ENCODE measurements around the gene CYLD. TPM values are rescaled to one million over a fixed set of nuclear protein-coding genes. Genes with fewer than 3 reads are reported as not detected.

CYLD gene
- polyA plus RNA-seq, 10 donors = 18.9 to 34.2 (median 27.8) TPM

- no peak for DNase-seq
Measured at GRCh38 chr16:50778284-50779163, 36.6 kb downstream of the CYLD start.

GRCh38 chr16:50781043-50781442 is 39.2 kb downstream of the CYLD start:
- no peak for DNase-seq

GRCh38 chr16:50781518-50781917 is 39.6 kb downstream of the CYLD start:
- no peak for DNase-seq

- DNase-seq = no peak
Measured at GRCh38 chr16:50789757-50790156, 47.9 kb downstream of the CYLD start.

- no peak for DNase-seq
Measured at GRCh38 chr16:50791522-50791921, 49.6 kb downstream of the CYLD start.

GRCh38 chr16:50796829-50797228 is 54.9 kb downstream of the CYLD start:
- DNase-seq = no peak

- no peak for DNase-seq
Measured at GRCh38 chr16:50797456-50797855, 55.6 kb downstream of the CYLD start.

- no peak for DNase-seq
Measured at GRCh38 chr16:50800074-50800473, 58.2 kb downstream of the CYLD start.

- DNase-seq = no peak
Measured at GRCh38 chr16:50801036-50801435, 59.1 kb downstream of the CYLD start.

- DNase-seq = no peak
Measured at GRCh38 chr16:50802000-50802399, 60.1 kb downstream of the CYLD start.

GRCh38 chr16:50802961-50803360 is 61.1 kb downstream of the CYLD start:
- DNase-seq = no peak

- no peak for DNase-seq
Measured at GRCh38 chr16:50804290-50804907, 62.5 kb downstream of the CYLD start.

GRCh38 chr16:50806099-50807062 is 64.5 kb downstream of the CYLD start:
- DNase-seq = peak; percentile 89 to 97 (median 94)

GRCh38 chr16:50808929-50809538 is 67.1 kb downstream of the CYLD start:
- no peak for DNase-seq

- no peak for DNase-seq
Measured at GRCh38 chr16:50809561-50809960, 67.7 kb downstream of the CYLD start.

- no peak for DNase-seq
Measured at GRCh38 chr16:50810241-50810965, 68.5 kb downstream of the CYLD start.

GRCh38 chr16:50812046-50812445 is 70.2 kb downstream of the CYLD start:
- DNase-seq = no peak

GRCh38 chr16:50812876-50813466 is 71.1 kb downstream of the CYLD start:
- DNase-seq = no peak

GRCh38 chr16:50814052-50814451 is 72.2 kb downstream of the CYLD start:
- no peak for DNase-seq

GRCh38 chr16:50814541-50814940 is 72.7 kb downstream of the CYLD start:
- DNase-seq = no peak

- DNase-seq = no peak
Measured at GRCh38 chr16:50815382-50815781, 73.5 kb downstream of the CYLD start.
